ENCODE data around the gene TBC1D16.

DNA sequence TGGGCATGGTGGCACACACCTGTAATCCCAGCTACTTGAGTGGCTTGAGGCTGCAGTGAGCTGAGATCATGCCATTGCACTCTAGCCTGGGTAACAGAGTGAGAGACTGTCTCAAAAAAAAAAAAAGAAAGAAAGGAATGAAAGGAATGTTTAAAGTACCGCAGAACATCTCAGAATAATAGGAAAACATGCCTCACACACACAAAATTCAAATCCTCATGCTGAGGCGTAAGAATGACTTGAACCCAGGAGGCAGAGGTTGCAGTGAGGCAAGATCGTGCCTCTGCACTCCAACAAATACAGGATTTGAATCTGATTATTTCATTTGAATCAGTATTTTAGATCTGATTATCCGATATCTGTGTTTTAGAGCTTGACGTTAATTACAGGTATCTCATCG, 44.4 kb upstream of the TBC1D16 start:
- TF ChIP-seq POLR2A (IDR thresholded peaks at IDR 0.05; ENCODE audit: low read depth, low read length) = no peak
- TF ChIP-seq POLR2AphosphoS5 (IDR thresholded peaks at IDR 0.05; ENCODE audit: low read depth, low read length) = no peak
- TF ChIP-seq TAF1 (IDR thresholded peaks at IDR 0.05; ENCODE audit: borderline replicate concordance, low read depth, low read length) = no peak

All from GM12892 (cell line).